Measurements from ENCODE around the gene MLEC. TPM values are rescaled to one million over a fixed set of nuclear protein-coding genes. Genes with fewer than 3 reads are reported as not detected.

MLEC gene
- total RNA-seq, 1 experiment from 2014 or later = 181 TPM

- Histone ChIP-seq H3K79me2 (ENCODE audit: insufficient read depth, low read length) (no peaks in the 10 kb centered on the region), H2BK120ac (ENCODE audit: low read depth, low read length, poor library complexity, severe bottlenecking) (no peak overlapping the region), H3T11ph (ENCODE audit: low read length) (no peak overlapping the region), H4K8ac (replicated peaks; ENCODE audit: insufficient read length, low read depth, low read length) (no peak overlapping the region), H3K23me2 (ENCODE audit: insufficient read length, low read depth, low read length, poor library complexity, severe bottlenecking) (no peaks in the 10 kb centered on the region), H3K23ac (ENCODE audit: insufficient read length, low read depth, low read length) (no peak overlapping the region), H3K79me1 (ENCODE audit: insufficient read depth, low read depth, low read length, poor library complexity, severe bottlenecking) (no peaks in the 10 kb centered on the region), H3K9ac (ENCODE audit: extremely low read depth, insufficient read length, low read length) (no peak overlapping the region), H3K4me2 (ENCODE audit: insufficient read depth, insufficient read length, low read length) (no peak overlapping the region), H3K14ac (ENCODE audit: insufficient read depth, low read length) (no peak overlapping the region), H2BK12ac (ENCODE audit: insufficient read length, low read depth, low read length) (no peak overlapping the region), H2BK15ac (ENCODE audit: low read depth, low read length) (no peak overlapping the region; the same call in 1 of the 2 replicates), H3K27ac (ENCODE audit: insufficient read length, low read depth, low read length) (no peak overlapping the region), H3K27me3 (ENCODE audit: insufficient read depth, low read length) (no peaks in the 10 kb centered on the region), H2BK5ac (ENCODE audit: insufficient read length, low read length) (no peak overlapping the region), H3K4ac (ENCODE audit: low read depth, low read length) (no peak overlapping the region), H2BK20ac (ENCODE audit: low read depth, low read length, poor library complexity, severe bottlenecking) (no peak overlapping the region), H4K91ac (ENCODE audit: insufficient read length, low read depth, low read length) (no peak overlapping the region), H2AK5ac (ENCODE audit: insufficient read length, low read length) (no peak overlapping the region), H4K5ac (ENCODE audit: insufficient read length, low read depth, low read length) (no peak overlapping the region), H3K4me1 (ENCODE audit: insufficient read depth, low read length) (no peaks in the 10 kb centered on the region), H3K18ac (ENCODE audit: insufficient read length, low read depth, low read length) (no peak overlapping the region), H4K20me1 (ENCODE audit: control insufficient read depth, insufficient read depth, insufficient read length) (no peaks in the 10 kb centered on the region), H3K9me3 (ENCODE audit: control insufficient read depth, low read depth, low read length) (no peaks in the 10 kb centered on the region), H3K56ac (ENCODE audit: insufficient read length, low read depth, low read length) (no peak overlapping the region), H2AFZ (ENCODE audit: low read length) (no peak overlapping the region)
- H3K36me3 Mint-ChIP-seq (ENCODE audit: insufficient read depth in 1 of 3, low read depth in 3 of 3) = peaks cover 5 to 12% (median 9%) of the 10 kb centered on the region in 3 experiments; a peak in 4 of 7 replicates
- H3K9me3 Mint-ChIP-seq = peaks cover 5 to 7% of the 10 kb centered on the region in 2 experiments; a peak in 2 of 5 replicates
- TF ChIP-seq CTCF (conservative IDR thresholded peaks at IDR 0.05) = peak; percentile 60
- peak; percentile 81 for DNase-seq
- H3K4me3 Mint-ChIP-seq = no peak overlapping the region
- H3K4me1 Mint-ChIP-seq = no peaks in the 10 kb centered on the region
- H3K27ac Mint-ChIP-seq = peak overlapping the region in 1 of 3 experiments; percentile 95; a peak in 2 of 7 replicates
- no CpG with 5 or more reads among the region's 25 CpGs for WGBS (ENCODE audit: extremely low coverage, insufficient read length, low lambda C conversion rate)
- no peaks in the 10 kb centered on the region for H3K27me3 Mint-ChIP-seq (ENCODE audit: low read depth)
Measured at GRCh38 chr12:120737557-120738251, 50.8 kb downstream of the MLEC start.
